Medulla oblongata (tissue), 1 donor: Measurements from ENCODE around the gene CACHD1.
A peak's percentile ranks its signal among the peaks of the same experiment; 100 is the strongest.

Experiments
- DNase-seq: peaks from one replicate; pipeline ENCODE4 v3.0.0-alpha.2; 2015; ENCODE audit errors: extremely low spot score

CACHD1 gene

GRCh38 chr1:64654519-64655341 is 184.8 kb downstream of the CACHD1 start:
- peak; percentile 24 for DNase-seq

DNA sequence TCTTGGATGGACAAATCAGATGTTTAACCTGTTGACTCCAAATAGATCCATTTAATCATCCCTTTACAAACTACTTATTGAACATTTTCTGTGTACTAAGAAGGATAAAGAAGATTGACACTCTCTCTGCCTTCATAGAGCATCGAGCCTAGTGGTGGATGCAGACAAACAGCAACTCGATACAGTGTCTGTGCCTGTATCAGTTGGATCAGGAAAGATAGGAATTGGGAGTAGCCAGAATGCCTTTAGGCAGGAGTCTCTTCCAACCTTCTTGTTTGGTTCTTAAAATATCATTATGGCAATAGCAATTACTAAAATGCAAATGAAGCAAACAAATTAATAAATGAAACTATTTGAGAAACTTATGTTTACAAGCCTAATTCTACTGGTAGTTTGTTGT is 185.9 kb downstream of the CACHD1 start:
- no peak for DNase-seq

DNA sequence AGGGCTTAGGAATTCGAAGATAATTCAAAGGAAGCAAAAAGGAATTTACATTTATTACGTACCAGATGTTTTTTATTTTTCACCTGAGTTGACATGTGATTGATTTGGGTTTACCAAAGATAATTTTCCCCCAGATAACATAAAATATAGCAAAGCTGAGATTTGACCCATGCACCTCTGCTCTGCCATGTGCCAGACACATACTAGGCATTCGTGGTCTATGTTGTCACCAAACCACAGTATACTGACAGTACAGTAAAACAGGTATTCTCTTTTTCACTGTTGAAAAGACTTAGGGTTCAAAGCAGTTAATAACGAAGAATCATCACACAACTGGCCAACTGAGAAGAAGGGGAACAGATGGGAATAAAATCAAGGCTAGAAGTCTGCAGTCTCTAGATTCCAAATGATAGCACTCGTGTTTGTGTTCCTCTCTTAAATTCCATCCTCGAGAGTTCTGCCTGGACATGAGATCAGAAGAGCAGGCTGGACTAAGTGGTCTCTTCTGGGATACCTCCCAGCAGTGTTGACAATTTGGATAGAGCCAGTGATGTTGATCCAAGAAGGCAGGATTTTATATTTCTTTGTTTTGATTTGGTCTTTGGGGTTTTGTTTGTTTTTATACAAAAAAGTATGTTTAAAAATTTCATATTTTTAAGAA is 189.7 kb downstream of the CACHD1 start:
- no peak for DNase-seq

DNA sequence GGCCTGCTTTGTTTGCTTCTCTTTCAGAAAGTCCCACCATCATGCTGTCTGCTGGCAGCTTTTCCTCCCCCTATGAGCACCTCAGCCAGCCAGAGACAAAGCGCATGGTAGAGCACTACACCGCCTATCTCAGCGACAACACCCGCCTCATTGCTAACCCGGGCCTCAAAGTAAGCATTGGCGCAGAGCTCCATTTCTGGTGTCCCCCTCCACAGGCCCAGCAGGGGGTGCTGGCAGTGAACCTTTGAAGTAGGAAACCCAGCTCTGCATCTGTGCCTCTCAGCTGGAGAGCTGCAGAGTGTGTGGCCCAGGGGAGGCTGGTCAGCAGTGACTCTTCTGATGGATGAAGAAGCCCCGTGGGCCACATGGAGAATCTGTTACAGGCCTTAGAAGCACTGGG is 193.7 kb downstream of the CACHD1 start:
- peak; percentile 33 for DNase-seq

GRCh38 chr1:64664299-64664698 is 194.4 kb downstream of the CACHD1 start:
- DNase-seq: peak; percentile 57

DNA sequence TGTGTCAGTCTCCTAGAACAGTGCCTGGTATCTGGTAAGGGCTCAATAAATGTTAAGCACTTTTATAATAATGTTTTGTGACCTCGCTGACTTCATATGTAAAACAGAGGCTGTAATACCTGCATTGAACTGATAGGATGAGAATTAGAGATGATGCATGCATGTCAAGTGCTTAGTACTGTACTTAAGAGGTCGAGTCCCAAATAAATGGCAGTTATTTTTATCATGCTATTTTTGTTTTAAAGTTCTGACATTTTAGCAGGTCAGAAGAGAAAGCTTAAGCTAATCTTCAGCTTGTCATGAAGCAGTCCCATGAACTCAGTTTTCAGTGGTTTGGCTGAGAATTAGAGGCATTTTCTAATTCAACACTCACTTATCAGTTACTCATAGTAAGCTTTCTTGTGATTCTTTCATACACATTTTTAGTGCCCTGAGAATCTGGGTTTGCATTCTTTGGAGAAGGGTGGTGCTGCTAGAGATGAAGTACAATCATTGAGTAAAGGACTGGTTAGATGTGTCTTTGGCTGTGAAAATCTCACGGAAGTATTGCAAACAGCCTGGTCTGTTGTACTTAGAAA is 199.3 kb downstream of the CACHD1 start:
- no peak for DNase-seq

- no peak for DNase-seq
These were observed 205.9 kb downstream of the CACHD1 start for GRCh38 chr1:64675718-64676345.

DNA sequence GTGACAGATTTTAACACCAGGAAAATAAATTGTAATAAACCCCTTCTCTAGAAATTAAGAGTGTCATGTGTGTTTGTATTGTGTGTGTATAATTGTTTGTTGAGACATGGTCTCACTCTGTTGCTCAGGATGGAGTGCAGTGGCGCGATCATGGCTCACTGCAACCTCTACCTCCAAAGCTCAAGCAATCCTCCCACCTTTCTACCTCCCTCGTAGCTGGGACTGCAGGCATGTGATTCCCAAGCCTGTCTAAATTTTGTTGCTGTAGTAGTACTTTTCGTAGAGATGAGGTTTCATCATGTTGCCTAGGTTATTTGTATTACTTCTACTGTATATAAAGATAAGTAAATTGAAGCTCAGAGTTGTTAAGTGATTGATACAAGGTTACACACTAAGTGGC is 206.5 kb downstream of the CACHD1 start:
- no peak for DNase-seq

DNA sequence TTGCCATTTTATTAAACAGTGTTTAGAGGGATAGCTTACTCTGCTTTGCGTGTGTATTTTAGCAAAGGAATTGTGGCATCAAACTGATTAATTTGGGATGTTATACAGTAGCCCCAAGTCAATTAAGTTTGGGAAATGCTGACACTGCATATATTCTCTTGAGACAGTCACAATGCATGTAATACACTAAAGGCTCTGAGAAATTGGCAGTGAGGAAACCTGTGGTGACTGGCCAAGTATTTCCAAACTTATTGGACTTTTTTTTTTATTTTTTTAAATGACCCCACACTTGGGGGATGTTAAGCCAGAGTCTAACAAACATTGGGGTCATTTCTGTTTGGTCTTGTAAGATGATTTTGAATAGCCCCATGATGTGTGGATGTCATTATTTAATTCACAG is 207.6 kb downstream of the CACHD1 start:
- no peak for DNase-seq

- no peak for DNase-seq
These were observed 208.4 kb downstream of the CACHD1 start for GRCh38 chr1:64678366-64678765.

- DNase-seq: no peak
These were observed 209.2 kb downstream of the CACHD1 start for GRCh38 chr1:64679177-64679576.

DNA sequence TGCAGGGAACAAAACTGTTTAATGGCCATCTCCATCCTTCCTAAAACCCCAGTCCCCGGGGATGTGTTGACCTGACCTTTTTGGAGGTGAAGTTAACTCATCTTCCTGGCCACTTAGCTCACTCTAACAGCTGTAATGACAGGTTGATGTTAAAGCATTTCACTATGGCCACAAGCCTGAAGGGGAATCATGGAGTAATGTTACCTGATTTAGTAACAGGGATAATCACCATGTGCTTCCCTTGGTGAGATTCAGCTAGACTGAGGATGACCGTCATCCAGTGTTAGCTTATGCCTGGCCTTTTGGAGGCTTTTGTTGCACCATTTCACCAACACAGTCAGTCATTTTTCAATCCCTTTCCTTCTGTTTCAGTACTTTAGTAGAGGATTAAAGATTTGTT is 210.7 kb downstream of the CACHD1 start:
- no peak for DNase-seq

DNA sequence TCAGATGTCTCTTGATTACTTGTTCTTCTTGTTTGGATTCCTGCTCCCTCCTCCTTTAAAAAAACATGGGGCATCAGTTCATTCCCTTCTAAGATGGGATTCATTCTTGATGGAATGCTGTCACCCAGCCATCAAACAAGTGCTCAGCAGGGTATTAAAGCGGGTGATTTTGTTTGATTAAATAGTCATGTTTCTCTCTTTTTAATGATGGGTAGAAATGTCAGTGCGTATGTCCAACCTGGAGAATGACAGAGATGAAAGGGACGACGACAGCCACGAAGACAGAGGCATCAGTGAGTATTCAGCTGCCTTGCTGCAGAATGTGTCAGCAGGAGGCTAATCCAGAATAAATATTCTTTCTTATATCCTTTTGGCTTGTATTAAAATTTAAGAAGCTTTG is 211.1 kb downstream of the CACHD1 start:
- no peak for DNase-seq

DNA sequence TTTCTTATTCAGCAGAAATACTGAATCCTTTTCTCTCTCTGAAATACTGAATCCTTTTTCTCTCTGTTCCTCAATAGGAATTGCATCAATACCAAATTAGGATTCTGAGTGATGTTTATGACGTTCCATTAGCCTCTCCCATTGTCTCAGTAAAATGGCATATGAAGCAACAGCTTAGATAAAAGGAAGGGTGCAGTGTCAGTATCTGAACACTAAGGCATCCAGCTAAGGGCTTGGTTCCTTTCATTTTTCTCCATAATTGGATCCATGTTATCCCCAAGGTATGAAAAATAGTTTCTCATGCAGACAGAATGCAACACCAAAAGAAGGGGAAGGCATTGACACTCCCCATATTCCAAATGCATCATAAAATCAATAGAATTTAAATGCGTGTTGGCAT is 213.5 kb downstream of the CACHD1 start:
- peak; percentile 39 for DNase-seq

- DNase-seq: no peak
These were observed 215.3 kb downstream of the CACHD1 start for GRCh38 chr1:64685217-64685616.

GRCh38 chr1:64685765-64686341 is 215.9 kb downstream of the CACHD1 start:
- no peak for DNase-seq

DNA sequence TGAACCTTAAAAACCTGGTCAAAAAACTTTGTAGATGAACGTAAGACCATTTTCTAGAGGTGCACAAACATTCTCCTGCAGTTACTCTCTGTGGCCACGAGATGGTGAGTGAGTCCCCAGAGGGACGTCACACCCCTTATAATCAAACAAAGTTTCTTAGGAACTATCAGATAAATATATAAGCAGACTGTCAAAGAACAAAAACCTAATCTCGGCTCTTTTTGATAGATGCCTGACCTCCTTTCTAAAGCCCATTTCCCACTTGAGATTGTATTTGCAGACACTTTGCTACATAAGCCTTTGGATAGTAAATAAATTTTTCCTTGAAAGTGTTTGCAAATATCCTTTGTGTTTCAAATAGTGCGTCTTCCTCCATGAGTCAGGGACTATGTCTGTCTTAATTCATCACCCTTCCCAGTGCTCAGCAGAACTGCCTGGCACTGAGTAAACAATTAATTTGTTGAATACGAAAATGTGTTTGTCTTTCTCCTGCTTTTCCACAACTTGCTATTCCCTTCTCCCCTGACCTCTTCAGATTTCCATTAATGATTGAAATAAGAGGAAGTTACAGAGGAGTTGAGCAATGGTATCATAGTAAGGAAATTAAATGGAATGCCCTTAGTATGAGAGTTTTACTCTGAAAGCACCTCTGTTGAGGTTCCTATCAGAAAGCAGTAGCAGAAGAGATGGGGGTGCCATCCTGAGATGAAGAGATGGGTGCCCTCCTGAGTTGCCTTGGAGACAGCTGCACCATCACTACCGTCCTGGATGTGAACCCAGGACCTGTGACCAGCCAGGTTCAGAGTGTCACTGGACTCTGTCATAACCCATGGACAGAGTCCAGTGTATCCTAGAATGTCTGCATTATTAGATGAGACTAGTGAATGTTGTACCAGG is 217.1 kb downstream of the CACHD1 start:
- peak; percentile 70 for DNase-seq

DNA sequence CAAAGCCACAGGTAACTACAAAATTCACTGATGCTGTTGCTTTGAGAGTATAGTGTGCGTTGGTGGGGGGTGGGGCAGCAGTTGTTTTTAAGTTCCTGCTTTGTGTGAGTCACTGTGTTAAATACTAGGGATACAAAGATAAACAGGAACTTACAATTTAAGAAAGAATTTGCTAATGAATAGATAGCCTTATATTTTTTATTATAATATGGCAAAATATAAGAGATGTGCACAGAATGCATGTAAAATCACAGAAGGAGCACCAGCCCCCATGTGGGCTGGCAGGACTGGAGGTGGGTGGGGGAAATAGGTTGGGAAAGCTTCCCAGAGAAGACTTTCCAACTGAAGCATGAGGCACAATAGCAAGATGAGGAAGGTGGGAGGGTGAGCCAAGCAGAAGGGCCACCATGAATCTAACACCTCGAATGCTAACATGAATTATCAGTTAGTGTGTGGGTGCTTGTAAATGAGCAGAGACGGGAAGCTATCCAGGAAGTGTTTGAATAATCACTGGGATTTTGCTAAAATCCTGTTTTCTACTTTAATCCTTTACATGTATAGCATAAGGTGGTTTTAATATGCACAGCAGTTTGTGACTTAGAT is 217.9 kb downstream of the CACHD1 start:
- DNase-seq: no peak

DNA sequence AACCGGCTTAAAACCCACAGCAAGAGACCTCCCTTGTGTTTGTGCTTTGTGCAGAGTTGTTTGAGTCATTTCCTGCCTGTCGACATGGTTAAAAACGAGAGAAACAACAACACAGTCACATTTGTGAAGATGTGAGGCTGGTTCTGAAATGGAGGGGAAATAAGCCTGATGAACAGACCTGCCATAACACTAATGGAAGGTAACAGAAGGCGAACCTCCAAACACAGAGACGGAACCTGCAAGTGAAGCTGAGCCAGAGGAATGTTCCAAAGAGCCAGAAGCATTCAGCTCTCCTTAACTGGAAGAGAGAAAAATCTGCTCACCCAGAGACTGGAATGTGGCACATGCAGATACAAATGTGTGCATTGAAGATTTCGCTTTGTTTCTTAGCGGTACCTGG is 221.7 kb downstream of the CACHD1 start:
- DNase-seq: no peak

DNA sequence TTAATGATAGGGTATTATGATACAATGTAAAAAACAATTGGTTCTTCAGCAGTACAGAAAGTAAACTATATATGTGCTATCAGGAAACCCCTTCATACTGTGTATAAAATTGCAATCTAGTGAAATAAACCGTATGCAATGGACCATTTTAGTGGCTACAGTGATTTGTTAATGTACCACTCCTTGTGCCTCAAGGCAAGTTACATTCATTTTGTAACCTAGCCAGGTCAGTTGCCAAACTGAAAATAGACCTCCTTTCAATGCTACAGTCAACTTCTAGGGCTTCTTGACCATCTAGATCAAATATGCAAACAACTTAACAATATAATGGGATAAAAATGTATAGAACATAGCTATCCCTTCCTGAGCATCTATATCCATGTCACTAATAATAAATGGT is 223.0 kb downstream of the CACHD1 start:
- no peak for DNase-seq

- no peak for DNase-seq
These were observed 223.5 kb downstream of the CACHD1 start for GRCh38 chr1:64693406-64693805.
